GM10266 (cell line): ENCODE data around the gene NWD2.

Experiments used
- DNase-seq: peaks from one replicate; pipeline ENCODE4 v3.0.0; 2012; ENCODE audit errors: extremely low spot score
- CTCF ChIP-seq: IDR thresholded peaks from 2 replicates; pipeline ENCODE4 v1.5.1; 2012; ENCODE audit warnings: mild to moderate bottlenecking, low read depth; ENCODE audit not compliant: control insufficient read depth, insufficient read depth; ENCODE audit errors: missing control alignments

Gene NWD2

GRCh38 chr4:37475087-37475486 is 230.5 kb downstream of the NWD2 start:
- TF ChIP-seq CTCF = no peak
- DNase-seq = no peak

GRCh38 chr4:37475776-37476175 is 231.2 kb downstream of the NWD2 start:
- DNase-seq = no peak
- TF ChIP-seq CTCF = no peak

DNA sequence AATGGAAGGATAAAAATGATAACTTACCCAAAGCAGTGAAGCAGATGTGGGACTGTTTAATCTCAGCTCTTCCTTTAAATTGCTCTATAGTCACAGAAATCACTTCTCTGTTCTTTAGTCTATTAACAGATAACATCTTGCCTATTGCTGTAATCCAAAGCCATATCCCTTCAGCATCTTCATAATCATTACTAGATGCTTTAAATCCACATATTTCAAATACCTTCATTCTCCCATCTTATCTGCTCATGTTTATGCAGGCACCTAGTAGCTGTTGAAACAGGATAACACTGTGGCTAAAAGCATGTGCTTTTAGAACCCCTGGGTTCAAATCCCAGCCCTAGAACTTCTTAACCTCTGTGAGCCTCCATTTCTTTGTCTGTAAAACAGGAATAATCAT is 231.7 kb downstream of the NWD2 start:
- TF ChIP-seq CTCF = no peak
- no peak for DNase-seq

DNA sequence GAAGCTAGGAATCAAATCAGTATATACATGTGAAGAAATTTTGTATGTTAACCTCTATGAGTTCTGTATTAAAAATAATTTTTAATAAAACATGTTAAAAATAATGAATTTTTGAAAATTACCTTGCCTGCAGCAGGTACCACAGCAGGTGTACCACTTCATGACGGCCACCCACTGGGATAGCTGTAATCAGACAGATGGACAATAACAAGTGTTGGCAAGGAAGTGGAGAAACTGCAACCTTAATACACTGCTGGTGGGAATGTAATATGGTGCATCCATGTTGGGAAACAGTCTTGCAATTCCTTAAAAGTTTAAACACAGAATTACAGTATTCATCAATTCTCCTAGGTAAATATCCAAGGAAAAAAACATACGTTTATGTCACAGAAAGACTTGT is 232.1 kb downstream of the NWD2 start:
- TF ChIP-seq CTCF = no peak
- DNase-seq = no peak

GRCh38 chr4:37477126-37477525 is 232.6 kb downstream of the NWD2 start:
- TF ChIP-seq CTCF = no peak
- DNase-seq = no peak

- no peak for TF ChIP-seq CTCF
- DNase-seq = no peak
These were observed 233.6 kb downstream of the NWD2 start for GRCh38 chr4:37478151-37478550.

GRCh38 chr4:37480509-37480908 is 236.0 kb downstream of the NWD2 start:
- no peak for DNase-seq
- TF ChIP-seq CTCF = no peak
